IPS-20b (cell line): ENCODE measurements around the gene PATJ.
A peak's percentile ranks its signal among the peaks of the same experiment; 100 is the strongest.
"Not testable (repeated sequence)": the region's sequence is repeated elsewhere in the genome, so short reads cannot be mapped to it uniquely, and the experiment has no call there.

Experiments used
- H3K27ac ChIP-seq: one replicate; pipeline ENCODE4 v1.5.1; 2013; ENCODE audit warnings: low read length
- H3K27me3 ChIP-seq: 2 replicates; pipeline ENCODE4 v1.6.1; 2013; ENCODE audit warnings: mild to moderate bottlenecking, low read length, inconsistent platforms; ENCODE audit not compliant: insufficient read depth
- H3K36me3 ChIP-seq: 2 replicates; pipeline ENCODE4 v1.6.1; 2013; ENCODE audit warnings: low read depth, mild to moderate bottlenecking, inconsistent platforms, low read length, moderate library complexity; ENCODE audit not compliant: insufficient read depth
- H3K4me1 ChIP-seq: 2 replicates; pipeline ENCODE4 v1.6.1; 2013; ENCODE audit warnings: mild to moderate bottlenecking, control low read depth, inconsistent platforms, low read length, moderate library complexity; ENCODE audit not compliant: insufficient read depth
- H3K4me3 ChIP-seq: 2 replicates; pipeline ENCODE4 v1.5.1; 2013; ENCODE audit warnings: mild to moderate bottlenecking, low read length, inconsistent platforms
- H3K9ac ChIP-seq: 2 replicates; pipeline ENCODE4 v1.6.1; 2013; ENCODE audit warnings: low read depth, mild to moderate bottlenecking, inconsistent platforms, low read length, moderate library complexity
- H3K9me3 ChIP-seq: 2 replicates; pipeline ENCODE4 v1.6.1; 2013; ENCODE audit warnings: mild to moderate bottlenecking, low read depth, low read length, inconsistent platforms; ENCODE audit not compliant: insufficient read depth

PATJ gene

GRCh38 chr1:61956784-61957183, 214.5 kb downstream of the PATJ start:
- Histone ChIP-seq H3K27ac (peak overlapping the region; percentile 18), H3K9ac (peak overlapping the region; percentile 27; the same call in 1 of the 2 replicates)

GRCh38 chr1:61961009-61961408, 218.7 kb downstream of the PATJ start:
- no peaks in the 10 kb centered on the region for H3K9me3 ChIP-seq
- H3K36me3 ChIP-seq = no peaks in the 10 kb centered on the region
- no peak overlapping the region for H3K27ac ChIP-seq
- H3K9ac ChIP-seq = no peak overlapping the region
- H3K4me1 ChIP-seq = peaks cover 18% of the 10 kb centered on the region
- H3K4me3 ChIP-seq = no peak overlapping the region
- no peaks in the 10 kb centered on the region for H3K27me3 ChIP-seq

More at GRCh38 chr1:61956784-61957183, 214.5 kb downstream of the PATJ start:
- no peaks in the 10 kb centered on the region for H3K36me3 ChIP-seq
- H3K4me3 ChIP-seq = peak overlapping the region; percentile 26
- H3K9me3 ChIP-seq = no peaks in the 10 kb centered on the region
- H3K4me1 ChIP-seq = peaks cover 49% of the 10 kb centered on the region
- no peaks in the 10 kb centered on the region for H3K27me3 ChIP-seq

- Histone ChIP-seq H3K36me3 (no peaks in the 10 kb centered on the region), H3K4me3 (no peak overlapping the region), H3K27ac (no peak overlapping the region), H3K4me1 (peaks cover 6% of the 10 kb centered on the region; the same call in 1 of the 2 replicates), H3K9ac (no peak overlapping the region), H3K9me3 (no peaks in the 10 kb centered on the region), H3K27me3 (no peaks in the 10 kb centered on the region)
Measured at GRCh38 chr1:61962631-61963030, 220.4 kb downstream of the PATJ start.

GRCh38 chr1:61966450-61967225, 224.4 kb downstream of the PATJ start:
- H3K27me3 ChIP-seq, H3K4me3 ChIP-seq, H3K27ac ChIP-seq, H3K4me1 ChIP-seq, H3K36me3 ChIP-seq, H3K9me3 ChIP-seq: not testable (repeated sequence)
- H3K9ac ChIP-seq = peak overlapping the region; percentile 22; the same call in 1 of the 2 replicates

GRCh38 chr1:61967750-61968149, 225.5 kb downstream of the PATJ start:
- no peaks in the 10 kb centered on the region for H3K9me3 ChIP-seq
- H3K27me3 ChIP-seq = no peaks in the 10 kb centered on the region
- no peaks in the 10 kb centered on the region for H3K36me3 ChIP-seq
- peak overlapping the region; percentile 37 for H3K27ac ChIP-seq
- H3K4me3 ChIP-seq = no peak overlapping the region
- peaks cover 4% of the 10 kb centered on the region; the same call in 1 of the 2 replicates for H3K4me1 ChIP-seq
- H3K9ac ChIP-seq = peak overlapping the region; percentile 22; the same call in 1 of the 2 replicates

- H3K4me3 ChIP-seq = no peak overlapping the region
- peaks cover 4% of the 10 kb centered on the region; the same call in 1 of the 2 replicates for H3K4me1 ChIP-seq
- no peaks in the 10 kb centered on the region for H3K9me3 ChIP-seq
- no peak overlapping the region for H3K27ac ChIP-seq
- H3K27me3 ChIP-seq = no peaks in the 10 kb centered on the region
- no peak overlapping the region for H3K9ac ChIP-seq
- H3K36me3 ChIP-seq = no peaks in the 10 kb centered on the region
Measured at GRCh38 chr1:61968869-61969268, 226.6 kb downstream of the PATJ start.

GRCh38 chr1:61973100-61973837, 231.0 kb downstream of the PATJ start:
- H3K4me3 ChIP-seq = no peak overlapping the region
- no peaks in the 10 kb centered on the region for H3K36me3 ChIP-seq
- H3K9ac ChIP-seq = no peak overlapping the region
- H3K27ac ChIP-seq = no peak overlapping the region
- H3K4me1 ChIP-seq = no peaks in the 10 kb centered on the region
- no peaks in the 10 kb centered on the region for H3K27me3 ChIP-seq
- H3K9me3 ChIP-seq = no peaks in the 10 kb centered on the region

GRCh38 chr1:61975638-61976037, 233.4 kb downstream of the PATJ start:
- Histone ChIP-seq H3K9ac (0 out of 2 replicates have a peak overlapping the region, but pooled peaks have one; percentile 6), H3K9me3 (no peaks in the 10 kb centered on the region), H3K27me3 (no peaks in the 10 kb centered on the region), H3K27ac (no peak overlapping the region), H3K4me1 (peaks cover 10% of the 10 kb centered on the region; the same call in 1 of the 2 replicates), H3K4me3 (no peak overlapping the region), H3K36me3 (no peaks in the 10 kb centered on the region)

- Histone ChIP-seq H3K9ac (no peak overlapping the region), H3K4me1 (peaks cover 16% of the 10 kb centered on the region; the same call in 1 of the 2 replicates), H3K4me3 (no peak overlapping the region), H3K9me3 (no peaks in the 10 kb centered on the region), H3K27me3 (no peaks in the 10 kb centered on the region), H3K36me3 (no peaks in the 10 kb centered on the region), H3K27ac (no peak overlapping the region)
Measured at GRCh38 chr1:61976566-61976965, 234.3 kb downstream of the PATJ start.

- no peaks in the 10 kb centered on the region for H3K36me3 ChIP-seq
- no peaks in the 10 kb centered on the region for H3K9me3 ChIP-seq
- no peak overlapping the region for H3K4me3 ChIP-seq
- peaks cover 20% of the 10 kb centered on the region; the same call in 1 of the 2 replicates for H3K4me1 ChIP-seq
- H3K27me3 ChIP-seq = no peaks in the 10 kb centered on the region
- H3K9ac ChIP-seq = no peak overlapping the region
- H3K27ac ChIP-seq = no peak overlapping the region
Measured at GRCh38 chr1:61978796-61979195, 236.5 kb downstream of the PATJ start.

- no peaks in the 10 kb centered on the region for H3K9me3 ChIP-seq
- H3K4me1 ChIP-seq = peaks cover 20% of the 10 kb centered on the region; the same call in 1 of the 2 replicates
- H3K27me3 ChIP-seq = no peaks in the 10 kb centered on the region
- peak overlapping the region; percentile 18; the same call in 1 of the 2 replicates for H3K9ac ChIP-seq
- no peak overlapping the region for H3K4me3 ChIP-seq
- H3K36me3 ChIP-seq = no peaks in the 10 kb centered on the region
- no peak overlapping the region for H3K27ac ChIP-seq
Measured at GRCh38 chr1:61979729-61980128, 237.4 kb downstream of the PATJ start.
